ENCODE data around the gene TBPL2.
"Not testable (repeated sequence)": the region's sequence is repeated elsewhere in the genome, so short reads cannot be mapped to it uniquely, and the experiment has no call there.

Gene TBPL2

DNA sequence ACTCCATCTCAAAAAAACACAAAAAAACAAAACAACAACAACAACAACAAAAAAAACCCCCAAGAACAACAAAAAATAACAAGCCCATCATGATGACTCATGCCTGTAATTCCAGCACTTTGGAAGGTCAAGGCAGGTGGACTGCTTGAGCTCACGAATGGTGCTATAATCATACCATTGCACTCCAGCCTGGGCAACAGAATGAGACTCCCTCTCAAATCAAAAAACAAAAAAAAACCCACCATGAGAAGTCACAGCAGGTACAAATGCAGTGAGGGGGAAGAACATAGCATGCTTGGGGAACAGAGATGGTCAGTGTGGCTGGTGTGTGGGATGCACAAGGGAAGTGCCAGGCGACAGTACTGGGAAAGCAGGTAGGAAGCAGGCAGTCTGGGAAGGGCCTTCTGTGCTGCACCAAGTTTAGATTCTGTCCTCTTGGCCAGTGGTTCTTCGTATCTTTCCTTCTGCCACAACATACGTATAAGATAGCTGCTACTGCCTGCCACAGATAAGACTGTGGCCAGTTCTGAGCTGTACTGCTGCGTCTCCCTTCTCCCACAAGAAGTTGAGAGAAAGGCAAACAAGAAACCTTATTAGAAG, 56.8 kb downstream of the TBPL2 start:
- Histone ChIP-seq H3K27ac (no peak overlapping the region), H3K36me3 (peaks cover 40% of the 10 kb centered on the region), H3K9me3 (no peaks in the 10 kb centered on the region), H3K27me3 (no peaks in the 10 kb centered on the region), H3K4me3 (ENCODE audit: low read depth in 1 of 2, low read length in 1 of 2) (no peak overlapping the region), H3K4me1 (ENCODE audit: control insufficient read depth in 1 of 2, insufficient read depth in 1 of 2, low read depth in 1 of 2, low read length in 1 of 2) (no peaks in the 10 kb centered on the region)
- TF ChIP-seq CTCF (IDR thresholded peaks at IDR 0.05) = no peak

DNA sequence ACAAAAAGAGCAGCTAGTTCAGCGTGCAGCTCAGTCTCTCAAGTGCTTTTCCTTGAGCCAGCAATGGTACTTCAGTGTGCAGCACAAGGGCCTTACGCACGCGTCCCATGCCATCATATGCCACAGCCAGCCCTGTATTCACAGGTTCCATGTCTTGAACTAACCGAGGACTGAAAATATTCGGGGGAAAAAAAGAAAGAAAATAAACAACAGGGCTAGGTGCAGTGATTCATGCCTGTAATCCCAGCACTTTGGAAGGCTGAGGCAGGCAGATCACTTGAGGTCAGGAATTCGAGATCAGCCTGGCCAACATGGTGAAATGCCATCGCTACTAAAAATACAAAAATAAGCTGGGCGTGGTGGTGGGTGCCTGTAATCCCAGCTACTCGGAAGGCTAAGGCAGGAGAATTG, 57.4 kb downstream of the TBPL2 start:
- not testable (repeated sequence) for H3K4me3 ChIP-seq (ENCODE audit: low read depth in 1 of 2, low read length in 1 of 2); H3K27ac ChIP-seq; H3K9me3 ChIP-seq; H3K4me1 ChIP-seq (ENCODE audit: control insufficient read depth in 1 of 2, insufficient read depth in 1 of 2, low read depth in 1 of 2, low read length in 1 of 2); H3K27me3 ChIP-seq
- peaks cover 46% of the 10 kb centered on the region for H3K36me3 ChIP-seq

DNA sequence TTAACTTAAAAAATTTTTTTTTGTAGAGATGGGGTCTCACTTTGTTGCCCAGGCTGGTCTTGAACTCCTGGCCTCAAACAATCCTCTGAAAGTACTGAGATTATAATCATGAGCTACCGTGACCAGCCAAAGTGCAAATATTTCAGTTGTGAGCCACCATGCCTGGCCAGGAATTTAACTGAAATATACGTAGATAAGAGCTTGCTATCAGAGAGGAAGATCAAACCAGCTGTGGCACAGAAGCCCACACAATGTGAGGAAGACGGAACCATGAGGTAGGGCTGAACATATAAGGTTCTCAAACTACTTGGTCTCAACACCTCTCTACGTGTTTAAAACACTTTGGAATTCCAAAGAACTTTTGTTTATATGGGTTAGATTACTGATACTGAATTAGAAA, 57.9 kb downstream of the TBPL2 start:
- Histone ChIP-seq H3K4me1 (ENCODE audit: control insufficient read depth in 1 of 2, insufficient read depth in 1 of 2, low read depth in 1 of 2, low read length in 1 of 2) (no peaks in the 10 kb centered on the region), H3K4me3 (ENCODE audit: low read depth in 1 of 2, low read length in 1 of 2) (no peak overlapping the region), H3K27ac (no peak overlapping the region), H3K27me3 (no peaks in the 10 kb centered on the region), H3K9me3 (no peaks in the 10 kb centered on the region), H3K36me3 (peaks cover 52% of the 10 kb centered on the region)
- no peak for TF ChIP-seq CTCF (IDR thresholded peaks at IDR 0.05)

DNA sequence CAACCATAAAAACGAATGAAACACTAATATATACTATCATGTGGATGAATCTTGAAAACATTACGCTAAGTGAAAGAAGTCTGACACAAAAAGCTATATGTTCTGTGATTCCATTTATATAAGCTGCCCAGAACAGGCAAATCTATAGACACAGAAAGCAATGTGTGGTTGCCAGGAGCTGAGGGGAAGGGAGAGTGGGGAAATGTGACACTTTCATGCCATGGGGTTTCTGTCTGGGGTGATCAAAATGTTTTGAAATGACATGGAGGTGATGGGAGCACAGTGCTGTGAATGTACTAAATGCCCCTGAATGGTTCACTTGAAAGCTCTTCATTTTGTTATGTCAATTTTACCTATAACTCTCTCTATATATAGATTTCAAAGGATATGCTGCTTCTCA, 58.9 kb downstream of the TBPL2 start:
- H3K9me3 ChIP-seq = no peaks in the 10 kb centered on the region
- H3K27me3 ChIP-seq = no peaks in the 10 kb centered on the region
- no peak overlapping the region for H3K4me3 ChIP-seq (ENCODE audit: low read depth in 1 of 2, low read length in 1 of 2)
- peaks cover 61% of the 10 kb centered on the region for H3K36me3 ChIP-seq
- TF ChIP-seq CTCF (IDR thresholded peaks at IDR 0.05) = no peak
- no peaks in the 10 kb centered on the region for H3K4me1 ChIP-seq (ENCODE audit: control insufficient read depth in 1 of 2, insufficient read depth in 1 of 2, low read depth in 1 of 2, low read length in 1 of 2)
- no peak overlapping the region for H3K27ac ChIP-seq

DNA sequence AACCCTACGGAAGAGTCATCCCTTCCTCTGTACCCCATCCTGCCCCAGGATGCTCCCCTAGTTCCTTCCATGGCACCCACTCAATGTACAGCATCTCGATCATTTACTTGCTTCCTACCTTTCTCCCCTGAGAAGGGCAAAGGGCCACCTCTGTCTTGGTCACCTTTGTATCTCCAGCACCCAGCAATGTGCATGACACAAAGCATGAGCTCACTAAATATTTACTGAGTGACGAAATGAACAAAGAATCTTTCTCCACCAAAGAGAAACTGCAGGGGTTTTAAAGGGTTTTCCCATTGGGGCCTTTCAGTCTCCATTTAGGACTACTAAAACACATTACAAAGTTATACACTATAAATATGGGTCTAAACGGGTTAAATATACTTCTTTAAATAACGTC, 59.4 kb downstream of the TBPL2 start:
- no peak for TF ChIP-seq CTCF (IDR thresholded peaks at IDR 0.05)
- Histone ChIP-seq H3K27me3 (no peaks in the 10 kb centered on the region), H3K27ac (no peak overlapping the region), H3K9me3 (no peaks in the 10 kb centered on the region), H3K4me1 (ENCODE audit: control insufficient read depth in 1 of 2, insufficient read depth in 1 of 2, low read depth in 1 of 2, low read length in 1 of 2) (no peaks in the 10 kb centered on the region), H3K36me3 (peaks cover 66% of the 10 kb centered on the region), H3K4me3 (ENCODE audit: low read depth in 1 of 2, low read length in 1 of 2) (no peak overlapping the region)

- peaks cover 59% of the 10 kb centered on the region for H3K36me3 ChIP-seq
- no peaks in the 10 kb centered on the region for H3K4me1 ChIP-seq (ENCODE audit: control insufficient read depth in 1 of 2, insufficient read depth in 1 of 2, low read depth in 1 of 2, low read length in 1 of 2)
- H3K9me3 ChIP-seq = no peaks in the 10 kb centered on the region
- H3K27me3 ChIP-seq = no peaks in the 10 kb centered on the region
- no peak for TF ChIP-seq CTCF (IDR thresholded peaks at IDR 0.05)
- no peak overlapping the region for H3K27ac ChIP-seq
- H3K4me3 ChIP-seq (ENCODE audit: low read depth in 1 of 2, low read length in 1 of 2) = no peak overlapping the region
These were observed 63.2 kb downstream of the TBPL2 start for GRCh38 chr14:55377236-55377635.

Measured in neutrophil (primary cell).